K562 (cell line): ENCODE results near the gene ZMYM4. TPM values are rescaled to one million over a fixed set of nuclear protein-coding genes. Genes with fewer than 3 reads are reported as not detected.

Experiments
- ATAC-seq: fragments of 200-7000 bp; cut with Tn5 transposase; 3 replicates; pipeline ENCODE4 v1.9.1; 2020; ENCODE audit warnings: moderate library complexity
- BruUV-seq: library from RNA; stranded (reverse); fragments of 400-500 nt; replicated peaks from 2 replicates; lab custom pipeline; 2021; lab: Mats Ljungman, UMichigan
- CTCF ChIA-PET: fragments of 300-600 bp; formaldehyde crosslinking; extraction: SDS; loops from one replicate; lab custom pipeline; 2021; ENCODE audit warnings: low intra/inter-chr PET ratio; lab: Yijun Ruan, JAX
- POLR2A ChIA-PET: fragments of 300-600, 350-650 bp; sonication (Branson Sonifier 250); formaldehyde crosslinking; extraction: SDS; loops from one replicate; lab custom pipeline; 2021; ENCODE audit warnings: antibody characterized with exemption, inconsistent platforms; lab: Yijun Ruan, JAX
- DNase-seq, 4 experiments: peaks; one replicate each; pipeline versions ENCODE4 v3.0.0 to v3.0.0-alpha.2; 2011 to 2018; ENCODE audit warnings: low spot score in 3 of 4, mixed read lengths in 3 of 4; ENCODE audit errors: extremely low read depth in 1 of 4
- FAIRE-seq: peaks from 2 replicates; lab custom pipeline; 2011; peaks lifted over from hg19 to GRCh38; lab: Jason Lieb, UNC
- H2AFZ ChIP-seq: 2 replicates; pipeline ENCODE4 v1.6.0; 2011; ENCODE audit warnings: low read depth, low read length, control low read depth, inconsistent platforms
- H3K27ac ChIP-seq: fragments of 200-600 bp; 3 replicates; pipeline ENCODE4 v1.8.0; 2011; ENCODE audit warnings: low read depth, mild to moderate bottlenecking, control low read depth, inconsistent platforms, low read length, moderate library complexity, mixed read lengths; ENCODE audit errors: extremely low read depth
- H3K27me3 ChIP-seq, 2 experiments: fragments of 300-600 bp in 1 of 2; 2 replicates in 1 of 2; 3 replicates in 1 of 2; pipeline versions ENCODE4 v1.6.0 to v1.8.0; 2011; ENCODE audit warnings: inconsistent platforms in 2 of 2, low read length in 2 of 2, mild to moderate bottlenecking in 1 of 2, mixed read lengths in 1 of 2, moderate library complexity in 1 of 2; ENCODE audit not compliant: control insufficient read depth in 2 of 2, insufficient read depth in 2 of 2
- H3K36me3 ChIP-seq: fragments of 300-600 bp; 3 replicates; pipeline ENCODE4 v1.8.0; 2011; ENCODE audit warnings: mild to moderate bottlenecking, low read length, inconsistent platforms; ENCODE audit not compliant: control insufficient read depth, insufficient read depth
- H3K4me1 ChIP-seq, 2 experiments: fragments of 200-600 bp in 1 of 2; replicated peaks in 1 of 2; 2 replicates in 1 of 2; 3 replicates in 1 of 2; pipeline versions ENCODE4 v1.5.1 to v1.8.0; 2011; ENCODE audit warnings: inconsistent platforms in 2 of 2, low read length in 2 of 2, mild to moderate bottlenecking in 1 of 2, mixed read lengths in 1 of 2, moderate library complexity in 1 of 2; ENCODE audit not compliant: control insufficient read depth in 2 of 2, insufficient read depth in 2 of 2
- H3K4me2 ChIP-seq: 2 replicates; pipeline ENCODE4 v1.6.1; 2011; ENCODE audit warnings: low read length, control low read depth, inconsistent platforms, mixed read lengths; ENCODE audit not compliant: insufficient read depth
- H3K4me3 ChIP-seq: fragments of 200-600 bp; sonication (generic), shearing (Covaris generic); 2 replicates; pipeline ENCODE4 v1.5.1; 2016; ENCODE audit warnings: control low read depth, inconsistent platforms
- H3K79me2 ChIP-seq: fragments of 200-600 bp; 3 replicates; pipeline ENCODE4 v1.8.0; 2011; ENCODE audit warnings: low read length, inconsistent platforms; ENCODE audit not compliant: control insufficient read depth, insufficient read depth
- H3K9ac ChIP-seq, 2 experiments: 2 replicates each; pipeline versions ENCODE4 v1.6.0 to v1.6.1; 2011; ENCODE audit warnings: low read depth in 2 of 2, low read length in 2 of 2, control low read depth in 1 of 2, inconsistent platforms in 1 of 2, mild to moderate bottlenecking in 1 of 2, mixed read lengths in 1 of 2; ENCODE audit not compliant: insufficient read depth in 1 of 2
- H3K9me1 ChIP-seq: one replicate; pipeline ENCODE4 v1.6.0; 2011; ENCODE audit warnings: inconsistent platforms, mild to moderate bottlenecking, low read length, moderate library complexity; ENCODE audit not compliant: control insufficient read depth, insufficient read depth
- H3K9me3 ChIP-seq: replicated peaks from 2 replicates; pipeline ENCODE4 v1.5.1; 2011; ENCODE audit warnings: low read depth, low read length, inconsistent platforms; ENCODE audit not compliant: control insufficient read depth, insufficient read depth
- H4K20me1 ChIP-seq: replicated peaks from 2 replicates; pipeline ENCODE4 v1.6.1; 2011; ENCODE audit warnings: low read length, inconsistent platforms, mixed read lengths; ENCODE audit not compliant: control insufficient read depth, insufficient read depth
- CREBBP ChIP-seq: IDR thresholded peaks from one replicate; pipeline ENCODE4 v1.6.1; 2012; ENCODE audit warnings: low read depth, mild to moderate bottlenecking, control low read depth, inconsistent platforms, low read length
- DDX20 ChIP-seq: fragments of 450-650 bp; IDR thresholded peaks from 2 replicates; pipeline ENCODE4 v1.6.1; 2016; ENCODE audit warnings: missing genetic modification characterization, low read depth, mild to moderate bottlenecking, missing compliant biosample characterization, moderate library complexity
- NR2C2 ChIP-seq, 2 experiments: fragments of 200-800 bp in 1 of 2; sonication (Bioruptor generic) in 1 of 2; sonication (generic) in 1 of 2; formaldehyde crosslinking in 1 of 2; IDR thresholded peaks; 2 replicates each; pipeline versions ENCODE4 v1.6.1 to v1.8.0; 2016 to 2022; ENCODE audit warnings: mild to moderate bottlenecking in 1 of 2, missing compliant biosample characterization in 1 of 2, missing genetic modification characterization in 1 of 2, missing genetic modification reagents in 1 of 2
- POLR3A ChIP-seq: IDR thresholded peaks from 2 replicates; pipeline ENCODE4 v1.6.1; 2011; ENCODE audit warnings: borderline replicate concordance, mild to moderate bottlenecking, moderate library complexity; ENCODE audit not compliant: insufficient read length, insufficient read depth; ENCODE audit errors: extremely low read depth
- RCOR1 ChIP-seq, 2 experiments: IDR thresholded peaks; 2 replicates each; pipeline ENCODE4 v1.6.1; 2012; ENCODE audit warnings: low read depth in 2 of 2, low read length in 2 of 2, borderline replicate concordance in 1 of 2, improper control_type of control experiment in 1 of 2
- ZNF282 ChIP-seq: sonication (generic); formaldehyde crosslinking; IDR thresholded peaks from 2 replicates; pipeline ENCODE4 v1.8.1; 2023; ENCODE audit warnings: missing genetic modification reagents
- WGBS: fragments of 100-300 bp; shearing (Covaris generic); methylation state at CpG from one replicate; pipeline ENCODE4 v1.1.6; 2016; ENCODE audit warnings: low coverage, mixed read lengths; ENCODE audit not compliant: insufficient coverage; ENCODE audit errors: missing lambda C conversion rate; 5-methylcytosine and 5-hydroxymethylcytosine counted together
- in situ Hi-C: fragments of 300-500 bp; cut with MboI; formaldehyde crosslinking; loops from 4 replicates; pipeline ENCODE4 v1.15.0; 2018; ENCODE audit warnings: inconsistent platforms, mixed read lengths
- intact Hi-C: fragments of 100-400 bp; cut with micrococcal nuclease; formaldehyde crosslinking; loops from 2 replicates; pipeline ENCODE4 v1.14.2; 2022
- polyA plus RNA-seq, 8 experiments: library from polyadenylated mRNA; depleted of rRNA in 4 of 8; stranded (reverse) in 5 of 8; unstranded in 3 of 8; fragments of >200 nt; fragmentation: Nextera tagmentation in 2 of 8; fragmentation: Illumina TruSeq in 1 of 8; extraction: Ambion mirVana in 2 of 8; extraction: Trizol in 1 of 8; gene quantifications; 2 replicates each; pipeline versions ENCODE4 v1.2.1 to v1.2.3, GENCODE V29; 2011 to 2014; ENCODE audit warnings: inconsistent platforms in 1 of 8, missing spikeins in 1 of 8
- total RNA-seq, 7 experiments: library from RNA; depleted of rRNA in 6 of 7; stranded (reverse); fragments of >200 nt in 6 of 7; fragmentation: Illumina TruSeq in 2 of 7; extraction: Trizol in 2 of 7; gene quantifications; 2 replicates each; pipeline versions ENCODE4 v1.2.1 to v1.2.3, GENCODE V29; 2011 to 2021; ENCODE audit warnings: low replicate concordance in 1 of 7
- TF ChIP-seq, protein P1 (sequence below): fragments of 250-450 bp; sonication (Bioruptor Pico); IDR thresholded peaks from 2 replicates; pipeline ENCODE4 v1.5.0; 2021

The ZMYM4 gene
- total and polyA plus RNA-seq, 9 of the 15 experiments (the other 6 are each of a cell fraction or from before 2014, with no cell fraction given): 15.2 to 77.2 (median 63.3) TPM

GRCh38 chr1:35320937-35321336 is 52.4 kb downstream of the ZMYM4 start:
- in situ Hi-C loops: no loop called here
- H3K4me3 ChIP-seq: no peak overlapping the region
- FAIRE-seq: no peak
- intact Hi-C loops: no loop called here
- no peak overlapping the region for H2AFZ ChIP-seq
- WGBS: 86% methylated on average over 3 of the region's 3 CpGs
- H3K4me2 ChIP-seq: no peak overlapping the region
- ATAC-seq: no peak
- no peak for TF ChIP-seq DDX20
- no peak for TF ChIP-seq NR2C2 (CRISPR knock-in tag; IDR thresholded peaks at IDR 0.05)
- TF ChIP-seq NR2C2 (tag; IDR thresholded peaks at IDR 0.05): no peak
- TF ChIP-seq, protein P1, sequence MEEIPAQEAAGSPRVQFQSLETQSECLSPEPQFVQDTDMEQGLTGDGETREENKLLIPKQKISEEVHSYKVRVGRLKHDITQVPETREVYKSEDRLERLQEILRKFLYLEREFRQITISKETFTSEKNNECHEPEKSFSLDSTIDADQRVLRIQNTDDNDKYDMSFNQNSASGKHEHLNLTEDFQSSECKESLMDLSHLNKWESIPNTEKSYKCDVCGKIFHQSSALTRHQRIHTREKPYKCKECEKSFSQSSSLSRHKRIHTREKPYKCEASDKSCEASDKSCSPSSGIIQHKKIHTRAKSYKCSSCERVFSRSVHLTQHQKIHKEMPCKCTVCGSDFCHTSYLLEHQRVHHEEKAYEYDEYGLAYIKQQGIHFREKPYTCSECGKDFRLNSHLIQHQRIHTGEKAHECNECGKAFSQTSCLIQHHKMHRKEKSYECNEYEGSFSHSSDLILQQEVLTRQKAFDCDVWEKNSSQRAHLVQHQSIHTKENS (CRISPR knock-in tag): no peak
- no peaks in the 10 kb centered on the region for H3K27me3 ChIP-seq
- peaks cover 23% of the 10 kb centered on the region; the same call in 2 of the 3 replicates for H3K36me3 ChIP-seq
- H3K9ac ChIP-seq: no peak overlapping the region
- H3K4me1 ChIP-seq: no peaks in the 10 kb centered on the region; a peak in 1 of 5 replicates
- peaks cover 60% of the 10 kb centered on the region for H3K79me2 ChIP-seq
- H4K20me1 ChIP-seq: no peaks in the 10 kb centered on the region
- H3K9me3 ChIP-seq: no peaks in the 10 kb centered on the region
- ChIA-PET POLR2A (interaction anchor here (1.1 to 1.2 kb wide), 3 partner anchors 8 to 110 kb away, joined by 3 to 4 read pairs (median 3); no protein-coding TSS in a partner anchor), CTCF (no interaction called here)
- no TSS peak for BruUV-seq
- H3K27ac ChIP-seq: no peak overlapping the region
- DNase-seq: no peak
- no peaks in the 10 kb centered on the region for H3K9me1 ChIP-seq

GRCh38 chr1:35324486-35324885 is 56.0 kb downstream of the ZMYM4 start:
- no peak overlapping the region for H3K4me3 ChIP-seq
- H3K79me2 ChIP-seq: peaks cover 52% of the 10 kb centered on the region
- no peak overlapping the region for H2AFZ ChIP-seq
- WGBS: 67% methylated on average over 1 of the region's 1 CpG
- H3K9ac ChIP-seq: no peak overlapping the region
- no peaks in the 10 kb centered on the region for H3K9me1 ChIP-seq
- no peaks in the 10 kb centered on the region for H3K27me3 ChIP-seq
- CTCF ChIA-PET: no interaction called here
- H3K9me3 ChIP-seq: no peaks in the 10 kb centered on the region
- POLR2A ChIA-PET: no interaction called here
- ATAC-seq: 0 out of 3 replicates have a peak, but pooled peaks have one; percentile 22
- intact Hi-C loops: no loop called here
- no peak overlapping the region for H3K27ac ChIP-seq
- H3K36me3 ChIP-seq: peaks cover 34% of the 10 kb centered on the region; the same call in 2 of the 3 replicates
- H3K4me1 ChIP-seq: no peaks in the 10 kb centered on the region; a peak in 1 of 5 replicates
- no peak overlapping the region for H3K4me2 ChIP-seq
- no TSS peak for BruUV-seq
- in situ Hi-C loops: no loop called here
- no peak for FAIRE-seq
- no peaks in the 10 kb centered on the region for H4K20me1 ChIP-seq
- no peak for DNase-seq
- TF ChIP-seq RCOR1 (IDR thresholded peaks at IDR 0.05; ENCODE audit: borderline replicate concordance in 1 of 2, low read depth in 2 of 2, low read length in 2 of 2) (no peak), POLR3A (no peak), ZNF282 (CRISPR knock-in tag) (no peak), CREBBP (no peak)
